ENCODE measurements around the gene GPR173. TPM values are rescaled to one million over a fixed set of nuclear protein-coding genes. Genes with fewer than 3 reads are reported as not detected.

Gene GPR173
- total RNA-seq, 4 donors from 2014 or later, result 0.23 to 0.88 (median 0.49) TPM

DNA sequence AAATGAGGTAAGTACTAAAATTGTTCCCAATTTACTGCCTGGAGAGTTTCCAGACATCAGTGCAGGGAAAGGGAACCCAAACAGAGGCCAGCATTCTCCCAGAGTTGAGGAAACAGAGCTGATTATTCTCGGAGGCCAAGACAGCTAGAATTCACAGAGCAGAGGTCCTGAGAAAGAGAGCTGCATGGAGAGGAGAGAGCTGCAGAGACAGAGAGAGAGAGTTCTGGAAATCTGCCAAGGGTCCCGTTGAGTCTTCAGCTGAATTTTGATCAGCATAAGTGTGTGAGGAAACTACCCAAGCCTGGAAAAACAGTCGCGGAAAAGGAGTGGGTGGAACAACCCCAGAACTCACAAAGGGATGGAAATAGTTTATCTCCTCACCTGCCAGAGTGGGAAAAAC is 43.8 kb upstream of the GPR173 start:
- H3K4me3 ChIP-seq (ENCODE audit: low read depth, poor library complexity, severe bottlenecking), result no peak overlapping the region
- intact Hi-C loops (cut with DNase I; ENCODE audit: low total_unique reads), result no loop called here
- DNase-seq (ENCODE audit: low spot score in 2 of 2), result peak in 1 of 2 donors; percentile 18
- TF ChIP-seq, protein P1, sequence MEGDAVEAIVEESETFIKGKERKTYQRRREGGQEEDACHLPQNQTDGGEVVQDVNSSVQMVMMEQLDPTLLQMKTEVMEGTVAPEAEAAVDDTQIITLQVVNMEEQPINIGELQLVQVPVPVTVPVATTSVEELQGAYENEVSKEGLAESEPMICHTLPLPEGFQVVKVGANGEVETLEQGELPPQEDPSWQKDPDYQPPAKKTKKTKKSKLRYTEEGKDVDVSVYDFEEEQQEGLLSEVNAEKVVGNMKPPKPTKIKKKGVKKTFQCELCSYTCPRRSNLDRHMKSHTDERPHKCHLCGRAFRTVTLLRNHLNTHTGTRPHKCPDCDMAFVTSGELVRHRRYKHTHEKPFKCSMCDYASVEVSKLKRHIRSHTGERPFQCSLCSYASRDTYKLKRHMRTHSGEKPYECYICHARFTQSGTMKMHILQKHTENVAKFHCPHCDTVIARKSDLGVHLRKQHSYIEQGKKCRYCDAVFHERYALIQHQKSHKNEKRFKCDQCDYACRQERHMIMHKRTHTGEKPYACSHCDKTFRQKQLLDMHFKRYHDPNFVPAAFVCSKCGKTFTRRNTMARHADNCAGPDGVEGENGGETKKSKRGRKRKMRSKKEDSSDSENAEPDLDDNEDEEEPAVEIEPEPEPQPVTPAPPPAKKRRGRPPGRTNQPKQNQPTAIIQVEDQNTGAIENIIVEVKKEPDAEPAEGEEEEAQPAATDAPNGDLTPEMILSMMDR (IDR thresholded peaks at IDR 0.05), result no peak
- no peak for TF ChIP-seq POLR2A (IDR thresholded peaks at IDR 0.05)
- 5 to 18% methylated on average over 4 of the region's 4 CpGs for WGBS, 2 donors

DNA sequence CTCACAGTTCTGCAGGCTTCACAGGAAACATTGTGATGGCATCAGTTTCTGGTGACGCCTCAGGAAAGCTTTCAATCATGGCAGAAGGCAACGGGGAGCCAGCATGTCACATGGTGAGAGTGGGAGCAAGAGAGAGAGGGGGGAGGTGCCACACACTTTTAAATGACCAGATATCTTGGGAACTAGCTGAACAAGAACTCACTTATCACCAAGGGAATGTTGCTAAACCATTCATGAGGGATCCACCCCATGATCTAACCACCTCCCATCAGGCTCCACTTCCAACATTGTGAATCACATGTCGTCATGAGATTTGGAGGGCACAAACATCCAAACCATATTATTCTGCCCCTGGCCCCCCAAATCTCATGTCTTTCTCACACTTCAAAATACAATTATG is 43.3 kb upstream of the GPR173 start:
- intact Hi-C loops (cut with DNase I; ENCODE audit: low total_unique reads), result no loop called here
- TF ChIP-seq, protein P1 (IDR thresholded peaks at IDR 0.05), result no peak
- TF ChIP-seq POLR2A (IDR thresholded peaks at IDR 0.05), result no peak
- WGBS, 2 donors, result 15 to 37% methylated on average over 3 of the region's 3 CpGs
- DNase-seq (ENCODE audit: low spot score in 2 of 2), result peak in 1 of 2 donors; percentile 32
- no peak overlapping the region for H3K4me3 ChIP-seq (ENCODE audit: low read depth, poor library complexity, severe bottlenecking)

DNA sequence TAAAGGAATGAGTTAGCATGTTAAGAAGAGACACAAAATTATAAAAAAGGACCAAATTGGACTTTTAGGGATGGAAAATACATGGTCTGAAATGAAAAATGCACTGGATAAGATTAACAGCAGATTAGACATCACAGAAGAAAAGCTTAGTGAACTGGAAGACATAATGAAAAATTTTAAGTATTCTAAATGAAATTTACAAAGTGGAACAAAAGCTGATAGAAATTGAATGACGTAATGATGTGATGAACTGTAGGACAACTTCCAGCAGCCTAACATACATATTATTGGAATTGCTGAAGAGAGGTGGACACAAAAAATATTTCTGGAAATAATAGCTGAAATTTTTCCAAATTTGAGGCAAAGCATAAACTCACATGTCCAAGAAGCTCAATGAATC is 39.6 kb upstream of the GPR173 start:
- intact Hi-C loops (cut with DNase I; ENCODE audit: low total_unique reads), result no loop called here
- no peak for TF ChIP-seq POLR2A (IDR thresholded peaks at IDR 0.05)
- TF ChIP-seq, protein P1 (IDR thresholded peaks at IDR 0.05), result no peak
- WGBS, 2 donors, result 90 to 94% methylated on average over 1 of the region's 1 CpG
- H3K4me3 ChIP-seq (ENCODE audit: low read depth, poor library complexity, severe bottlenecking), result no peak overlapping the region
- no peak for DNase-seq (ENCODE audit: low spot score in 2 of 2)

DNA sequence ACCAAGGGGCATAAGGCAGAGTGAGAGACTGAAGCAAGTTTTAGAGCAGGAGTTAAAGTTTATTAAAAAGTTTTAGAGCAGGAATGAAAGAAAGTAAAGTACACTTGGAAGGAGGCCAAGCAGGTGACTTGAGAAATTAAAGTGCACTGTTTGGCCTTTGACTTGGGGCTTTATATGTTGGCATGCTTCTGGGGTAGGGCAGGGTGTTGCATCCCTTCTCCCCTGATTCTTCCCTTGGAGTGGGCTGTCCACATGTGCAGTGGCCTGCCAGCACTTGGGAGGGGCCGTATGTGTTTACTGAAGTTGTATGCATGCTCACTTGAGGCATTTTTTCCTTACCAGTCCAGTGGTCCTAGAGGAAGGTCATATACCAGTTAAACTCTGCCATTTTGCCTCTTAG is 35.3 kb upstream of the GPR173 start:
- intact Hi-C loops (cut with DNase I; ENCODE audit: low total_unique reads), result no loop called here
- DNase-seq (ENCODE audit: low spot score in 2 of 2), result peak in 1 of 2 donors; percentile 12
- WGBS, 2 donors, result 71 to 100% methylated on average over 1 of the region's 1 CpG
- no peak overlapping the region for H3K4me3 ChIP-seq (ENCODE audit: low read depth, poor library complexity, severe bottlenecking)
- no peak for TF ChIP-seq POLR2A (IDR thresholded peaks at IDR 0.05)
- TF ChIP-seq, protein P1 (IDR thresholded peaks at IDR 0.05), result no peak

DNA sequence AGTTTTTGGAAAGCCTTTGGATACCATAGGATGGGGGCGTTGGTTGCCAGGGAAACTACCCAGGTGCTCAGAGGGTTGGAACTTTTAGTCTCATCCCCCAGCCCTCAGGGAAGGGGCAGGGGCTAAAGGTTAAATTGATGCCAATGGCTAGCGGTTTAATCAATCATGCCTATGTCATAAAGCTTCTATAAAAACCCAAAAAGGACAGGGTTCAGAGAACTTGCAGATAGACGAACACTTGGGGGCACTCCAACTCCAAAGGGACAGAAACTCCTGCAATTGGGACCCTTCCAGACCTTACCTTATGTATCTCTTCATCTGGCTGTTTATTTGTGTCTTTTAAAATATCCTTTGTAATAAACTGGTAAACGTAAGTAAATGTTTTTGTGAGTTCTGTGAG is 30.0 kb upstream of the GPR173 start:
- 30 to 40% methylated on average over 4 of the region's 4 CpGs for WGBS, 2 donors
- no peak overlapping the region for H3K4me3 ChIP-seq (ENCODE audit: low read depth, poor library complexity, severe bottlenecking)
- TF ChIP-seq, protein P1 (IDR thresholded peaks at IDR 0.05), result no peak
- no peak for TF ChIP-seq POLR2A (IDR thresholded peaks at IDR 0.05)
- intact Hi-C loops (cut with DNase I; ENCODE audit: low total_unique reads), result no loop called here
- DNase-seq (ENCODE audit: low spot score in 2 of 2), result no peak

DNA sequence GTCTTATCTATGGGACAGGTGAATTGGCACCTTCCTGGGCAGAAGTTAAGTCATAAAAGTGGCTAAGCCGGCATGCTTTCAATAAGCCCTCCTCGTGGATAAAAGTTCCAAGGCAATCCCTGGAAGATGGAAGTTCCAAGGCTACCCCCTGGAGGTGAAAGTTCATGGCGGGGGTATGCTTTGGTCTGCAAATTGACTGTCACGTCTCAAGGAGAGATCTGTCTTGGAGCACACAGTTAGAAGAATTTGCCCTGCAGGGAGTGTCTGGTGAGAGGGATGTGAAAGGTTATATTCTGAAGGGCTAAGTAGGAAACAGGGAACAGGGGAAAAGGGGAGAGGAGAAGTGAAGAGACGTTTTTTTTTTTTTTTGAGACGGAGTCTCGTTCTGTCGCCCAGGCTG is 26.2 kb upstream of the GPR173 start:
- intact Hi-C loops (cut with DNase I; ENCODE audit: low total_unique reads), result no loop called here
- no peak for DNase-seq (ENCODE audit: low spot score in 2 of 2)
- WGBS, 2 donors, result 26 to 49% methylated on average over 8 of the region's 8 CpGs

More for the DNA sequence above, 26.2 kb upstream of the GPR173 start:
- TF ChIP-seq, protein P1 (IDR thresholded peaks at IDR 0.05), result no peak
- no peak for TF ChIP-seq POLR2A (IDR thresholded peaks at IDR 0.05)
- H3K4me3 ChIP-seq (ENCODE audit: low read depth, poor library complexity, severe bottlenecking), result no peak overlapping the region
